Glomerular endothelial cell (primary cell): Measurements from ENCODE around the gene ST8SIA1. TPM values are rescaled to one million over a fixed set of nuclear protein-coding genes. Genes with fewer than 3 reads are reported as not detected.

Experiments used
- DNase-seq: peaks from one replicate; pipeline ENCODE4 v3.0.0-alpha.2; 2011; ENCODE audit warnings: low read depth, low spot score; ENCODE audit errors: extremely low read depth
- total RNA-seq: library from RNA; depleted of rRNA; stranded (reverse); fragments of >200 nt; gene quantifications from 2 replicates; pipeline ENCODE4 v1.2.3, GENCODE V29; 2015

Gene ST8SIA1
- total RNA-seq, 1 donor from 2014 or later, result 1.2 TPM

- DNase-seq, result no peak
Measured at GRCh38 chr12:22332202-22332601, 2.3 kb downstream of the ST8SIA1 start.

- DNase-seq, result no peak
Measured at GRCh38 chr12:22329621-22330020, 4.9 kb downstream of the ST8SIA1 start.

GRCh38 chr12:22325218-22325617 lies 9.3 kb downstream of the ST8SIA1 start:
- no peak for DNase-seq

GRCh38 chr12:22322091-22322490 lies 12.4 kb downstream of the ST8SIA1 start:
- no peak for DNase-seq

- DNase-seq, result no peak
Measured at GRCh38 chr12:22321638-22322037, 12.9 kb downstream of the ST8SIA1 start.

GRCh38 chr12:22321018-22321605 lies 13.4 kb downstream of the ST8SIA1 start:
- DNase-seq, result no peak

- no peak for DNase-seq
Measured at GRCh38 chr12:22318108-22318737, 16.3 kb downstream of the ST8SIA1 start.

- no peak for DNase-seq
Measured at GRCh38 chr12:22313963-22314330, 20.6 kb downstream of the ST8SIA1 start.

GRCh38 chr12:22313286-22313962 lies 21.1 kb downstream of the ST8SIA1 start:
- no peak for DNase-seq

GRCh38 chr12:22312336-22312735 lies 22.2 kb downstream of the ST8SIA1 start:
- DNase-seq, result peak; percentile 34

- DNase-seq, result no peak
Measured at GRCh38 chr12:22310709-22311108, 23.8 kb downstream of the ST8SIA1 start.

- DNase-seq, result no peak
Measured at GRCh38 chr12:22310275-22310674, 24.2 kb downstream of the ST8SIA1 start.

- DNase-seq, result no peak
Measured at GRCh38 chr12:22307811-22308210, 26.7 kb downstream of the ST8SIA1 start.

- DNase-seq, result no peak
Measured at GRCh38 chr12:22306311-22306710, 28.2 kb downstream of the ST8SIA1 start.

GRCh38 chr12:22304341-22304740 lies 30.2 kb downstream of the ST8SIA1 start:
- DNase-seq, result no peak

GRCh38 chr12:22299294-22299912 lies 35.1 kb downstream of the ST8SIA1 start:
- DNase-seq, result no peak

GRCh38 chr12:22289250-22289649 lies 45.3 kb downstream of the ST8SIA1 start:
- DNase-seq, result no peak

- no peak for DNase-seq
Measured at GRCh38 chr12:22287776-22288621, 46.5 kb downstream of the ST8SIA1 start.

- no peak for DNase-seq
Measured at GRCh38 chr12:22287101-22287500, 47.4 kb downstream of the ST8SIA1 start.

- no peak for DNase-seq
Measured at GRCh38 chr12:22286569-22286968, 47.9 kb downstream of the ST8SIA1 start.

- DNase-seq, result no peak
Measured at GRCh38 chr12:22285846-22286245, 48.7 kb downstream of the ST8SIA1 start.
